Kidney glomerular epithelial cell (primary cell): Measurements from ENCODE around the gene ZNF69.
"Not testable (repeated sequence)": the region's sequence is repeated elsewhere in the genome, so short reads cannot be mapped to it uniquely, and the experiment has no call there.

ENCODE experiments used
- DNase-seq: peaks from one replicate; lab custom pipeline; 2025; lab: John Stamatoyannopoulos, UW

The ZNF69 gene

GRCh38 chr19:11887611-11888531, at the start of gene ZNF69:
Gene ZNF69 (plus strand): TSS chr19:11887782. CDS start chr19:11887924, 142 bp downstream.
- peak; percentile 59 for DNase-seq

- DNase-seq, result no peak
These were observed 43.9 kb upstream of the ZNF69 start for GRCh38 chr19:11843722-11844121.

- DNase-seq, result not testable (repeated sequence)
These were observed 40.0 kb upstream of the ZNF69 start for GRCh38 chr19:11847615-11848014.

- no peak for DNase-seq
These were observed 39.4 kb upstream of the ZNF69 start for GRCh38 chr19:11848200-11848593.

- peak; percentile 39 for DNase-seq
These were observed 38.8 kb upstream of the ZNF69 start, which contains the start of gene ZNF439 for GRCh38 chr19:11848594-11849469. Gene ZNF439 (plus strand): TSS chr19:11848726. CDS start chr19:11848868, 142 bp downstream.

GRCh38 chr19:11850289-11850688, 37.3 kb upstream of the ZNF69 start:
- DNase-seq, result not testable (repeated sequence)

GRCh38 chr19:11853358-11853757, 34.2 kb upstream of the ZNF69 start:
- no peak for DNase-seq

GRCh38 chr19:11856596-11857250, 30.9 kb upstream of the ZNF69 start:
- DNase-seq, result no peak

GRCh38 chr19:11860721-11861120, 26.9 kb upstream of the ZNF69 start:
- no peak for DNase-seq

GRCh38 chr19:11861301-11861700, 26.3 kb upstream of the ZNF69 start:
- DNase-seq, result no peak

GRCh38 chr19:11867766-11868165, 19.8 kb upstream of the ZNF69 start:
- DNase-seq, result not testable (repeated sequence)

GRCh38 chr19:11868188-11868587, 19.4 kb upstream of the ZNF69 start:
- no peak for DNase-seq

GRCh38 chr19:11872624-11873023, 15.0 kb upstream of the ZNF69 start:
- no peak for DNase-seq

- no peak for DNase-seq
These were observed 13.8 kb upstream of the ZNF69 start for GRCh38 chr19:11873762-11874161.

- DNase-seq, result not testable (repeated sequence)
These were observed 7.8 kb upstream of the ZNF69 start for GRCh38 chr19:11879687-11880266.

- no peak for DNase-seq
These were observed 7.0 kb upstream of the ZNF69 start for GRCh38 chr19:11880598-11880997.

GRCh38 chr19:11881151-11881800, 6.3 kb upstream of the ZNF69 start:
- DNase-seq, result peak; percentile 4

- no peak for DNase-seq
These were observed 5.0 kb upstream of the ZNF69 start for GRCh38 chr19:11882606-11883005.

- DNase-seq, result no peak
These were observed 360 bp upstream of the ZNF69 start for GRCh38 chr19:11887234-11887610.

- DNase-seq, result not testable (repeated sequence)
These were observed 2.3 kb downstream of the ZNF69 start for GRCh38 chr19:11889901-11890300.

GRCh38 chr19:11890634-11891033, 3.1 kb downstream of the ZNF69 start:
- no peak for DNase-seq
